HCT116 (cell line): ENCODE data around the gene CTSE. TPM values are rescaled to one million over a fixed set of nuclear protein-coding genes. Genes with fewer than 3 reads are reported as not detected.

ENCODE experiments used
- ATAC-seq: fragments of 200-7000 bp; cut with Tn5 transposase; 2 replicates; pipeline ENCODE4 v1.9.1; 2020; ENCODE audit warnings: mild to moderate bottlenecking, moderate library complexity
- BruUV-seq: library from RNA; stranded (reverse); fragments of 400-500 nt; replicated peaks from 2 replicates; lab custom pipeline; 2021; lab: Mats Ljungman, UMichigan
- CTCF ChIA-PET: fragments of 300-600 bp; sonication (Branson Sonifier 250); formaldehyde crosslinking; loops from one replicate; lab custom pipeline; 2021; ENCODE audit warnings: antibody characterized with exemption; lab: Charles Lee
- POLR2A ChIA-PET: fragments of 300-600, 350-600 bp; sonication (Branson Sonifier 250); formaldehyde crosslinking; loops from one replicate; lab custom pipeline; 2021; ENCODE audit warnings: antibody characterized with exemption; lab: Charles Lee
- RAD21 ChIA-PET, 2 experiments: fragments of 300-600 bp; sonication (Branson Sonifier 250); formaldehyde crosslinking; loops; one replicate each; lab custom pipeline; 2023; ENCODE audit warnings: low total read pairs in 2 of 2; ENCODE audit not compliant: uncharacterized antibody in 2 of 2, unreplicated experiment in 2 of 2, low non-redundant PET in 1 of 2; lab: Charles Lee
- DNase-seq: peaks from one replicate; pipeline ENCODE4 v3.0.0-alpha.2; 2010; ENCODE audit warnings: low read depth, low spot score
- H2AFZ ChIP-seq: fragments of 200-600 bp; shearing (Covaris generic), sonication (generic); 2 replicates; pipeline ENCODE4 v1.6.1; 2017; ENCODE audit warnings: low read depth, mixed run types, mixed read lengths, antibody characterized with exemption, low read length; ENCODE audit not compliant: poor library complexity, severe bottlenecking
- H3K27ac ChIP-seq: 2 replicates; pipeline ENCODE4 v1.5.1; 2012; ENCODE audit warnings: low read depth, low read length
- H3K27me3 ChIP-seq: fragments of 200-600 bp; sonication (generic); 2 replicates; pipeline ENCODE4 v1.6.1; 2016; ENCODE audit warnings: mixed run types, low read length, mixed read lengths; ENCODE audit not compliant: insufficient read depth
- H3K36me3 ChIP-seq, 2 experiments: fragments of 200-500 bp in 1 of 2; fragments of 200-600 bp in 1 of 2; sonication (Bioruptor generic) in 1 of 2; sonication (generic) in 1 of 2; 2 replicates each; pipeline versions ENCODE4 v1.5.1 to v1.6.1; 2014 to 2016; ENCODE audit warnings: low read length in 2 of 2, inconsistent platforms in 1 of 2, mixed read lengths in 1 of 2, mixed run types in 1 of 2; ENCODE audit not compliant: insufficient read depth in 2 of 2, control insufficient read depth in 1 of 2
- H3K4me1 ChIP-seq, 2 experiments: fragments of 200-600 bp in 1 of 2; sonication (generic) in 1 of 2; 2 replicates each; pipeline versions ENCODE4 v1.5.1 to v1.6.1; 2012 to 2017; ENCODE audit warnings: low read length in 2 of 2, inconsistent platforms in 1 of 2, mild to moderate bottlenecking in 1 of 2, mixed read lengths in 1 of 2, mixed run types in 1 of 2, moderate library complexity in 1 of 2; ENCODE audit not compliant: insufficient read depth in 2 of 2, control insufficient read depth in 1 of 2
- H3K4me2 ChIP-seq: fragments of 200-600 bp; sonication (generic); 2 replicates; pipeline ENCODE4 v1.6.1; 2017; ENCODE audit warnings: mixed run types, low read length, mixed read lengths
- H3K4me3 ChIP-seq, 2 experiments: fragments of 200-600 bp in 1 of 2; sonication (generic) in 1 of 2; replicated peaks in 1 of 2; 2 replicates each; pipeline ENCODE4 v1.5.1; 2011 to 2016; ENCODE audit warnings: low read length in 2 of 2, control low read depth in 1 of 2, low read depth in 1 of 2, mild to moderate bottlenecking in 1 of 2, mixed read lengths in 1 of 2, mixed run types in 1 of 2
- H3K79me2 ChIP-seq: fragments of 200-600 bp; sonication (generic); 2 replicates; pipeline ENCODE4 v1.6.1; 2017; ENCODE audit warnings: mild to moderate bottlenecking, mixed run types, low read length, moderate library complexity, mixed read lengths; ENCODE audit not compliant: insufficient read depth
- H3K9ac ChIP-seq: fragments of 200-600 bp; sonication (generic); 2 replicates; pipeline ENCODE4 v1.6.1; 2016; ENCODE audit warnings: low read length, mixed read lengths
- H3K9me2 ChIP-seq: fragments of 200-600 bp; sonication (generic), shearing (Covaris generic); 2 replicates; pipeline ENCODE4 v1.6.1; 2017; ENCODE audit warnings: mixed run types, mild to moderate bottlenecking, moderate library complexity; ENCODE audit not compliant: insufficient read depth
- H3K9me3 ChIP-seq, 2 experiments: fragments of 200-500 bp in 1 of 2; fragments of 200-600 bp in 1 of 2; sonication (Bioruptor generic) in 1 of 2; sonication (generic) in 1 of 2; 2 replicates each; pipeline ENCODE4 v1.6.1; 2014 to 2017; ENCODE audit warnings: low read length in 2 of 2, mixed read lengths in 2 of 2, inconsistent platforms in 1 of 2, low read depth in 1 of 2, mild to moderate bottlenecking in 1 of 2, mixed run types in 1 of 2, moderate library complexity in 1 of 2; ENCODE audit not compliant: control insufficient read depth in 1 of 2, insufficient read depth in 1 of 2
- H4K20me1 ChIP-seq: fragments of 200-600 bp; sonication (generic), shearing (Covaris generic); 2 replicates; pipeline ENCODE4 v1.6.1; 2017; ENCODE audit warnings: mixed run types, mild to moderate bottlenecking, moderate library complexity; ENCODE audit not compliant: insufficient read depth
- ELF1 ChIP-seq: IDR thresholded peaks from 2 replicates; pipeline ENCODE4 v1.6.1; 2012; ENCODE audit warnings: low read depth, borderline replicate concordance
- EZH2 ChIP-seq: fragments of 200-600 bp; sonication (generic); IDR thresholded peaks from 2 replicates; pipeline ENCODE4 v1.6.1; 2017; ENCODE audit warnings: antibody characterized with exemption, mixed run types
- EZH2phosphoT487 ChIP-seq: fragments of 200-600 bp; IDR thresholded peaks from 2 replicates; pipeline ENCODE4 v1.6.1; 2018; ENCODE audit warnings: antibody characterized with exemption, borderline replicate concordance
- POLR2A ChIP-seq: IDR thresholded peaks from 2 replicates; pipeline ENCODE4 v1.7.0; 2011; ENCODE audit warnings: borderline replicate concordance; ENCODE audit not compliant: insufficient read depth, insufficient read length; ENCODE audit errors: extremely low read depth
- RAD21 ChIP-seq: IDR thresholded peaks from 2 replicates; pipeline ENCODE4 v1.6.1; 2012; ENCODE audit warnings: low read depth, mild to moderate bottlenecking
- ZNF274 ChIP-seq: fragments of 200-500 bp; sonication (Bioruptor generic); IDR thresholded peaks from 2 replicates; pipeline ENCODE4 v1.6.1; 2014; ENCODE audit warnings: mild to moderate bottlenecking, low read depth, low read length, inconsistent platforms
- intact Hi-C: fragments of 100-400 bp; cut with micrococcal nuclease; formaldehyde crosslinking; loops from 2 replicates; pipeline ENCODE4 v1.10.0; 2022
- total RNA-seq: library from RNA; stranded (reverse); gene quantifications from one replicate; pipeline ENCODE4 v1.2.1, GENCODE V29; 2021; ENCODE audit not compliant: unreplicated experiment
- TF ChIP-seq, protein P1 (sequence below), 3 experiments: fragments of 200-600 bp in 1 of 3; sonication (generic) in 1 of 3; IDR thresholded peaks in 2 of 3; conservative IDR thresholded peaks in 1 of 3; 2 replicates each; pipeline ENCODE4 v1.5.1; 2012 to 2017; ENCODE audit warnings: low read depth in 2 of 3, low read length in 2 of 3, antibody characterized with exemption in 1 of 3, borderline replicate concordance in 1 of 3, control low read depth in 1 of 3, mild to moderate bottlenecking in 1 of 3, mixed read lengths in 1 of 3, mixed run types in 1 of 3, moderate library complexity in 1 of 3; ENCODE audit not compliant: insufficient read depth in 1 of 3
- TF ChIP-seq, protein P2 (sequence below): IDR thresholded peaks from 2 replicates; pipeline ENCODE4 v1.6.1; 2012
- TF ChIP-seq, protein P3 (sequence below): IDR thresholded peaks from 2 replicates; pipeline ENCODE4 v1.6.1; 2012; ENCODE audit warnings: low read depth
- TF ChIP-seq, protein P4 (sequence below): IDR thresholded peaks from 2 replicates; pipeline ENCODE4 v1.6.1; 2012

CTSE gene
- total RNA-seq, 1 experiment from 2014 or later: 0.12 TPM

DNA sequence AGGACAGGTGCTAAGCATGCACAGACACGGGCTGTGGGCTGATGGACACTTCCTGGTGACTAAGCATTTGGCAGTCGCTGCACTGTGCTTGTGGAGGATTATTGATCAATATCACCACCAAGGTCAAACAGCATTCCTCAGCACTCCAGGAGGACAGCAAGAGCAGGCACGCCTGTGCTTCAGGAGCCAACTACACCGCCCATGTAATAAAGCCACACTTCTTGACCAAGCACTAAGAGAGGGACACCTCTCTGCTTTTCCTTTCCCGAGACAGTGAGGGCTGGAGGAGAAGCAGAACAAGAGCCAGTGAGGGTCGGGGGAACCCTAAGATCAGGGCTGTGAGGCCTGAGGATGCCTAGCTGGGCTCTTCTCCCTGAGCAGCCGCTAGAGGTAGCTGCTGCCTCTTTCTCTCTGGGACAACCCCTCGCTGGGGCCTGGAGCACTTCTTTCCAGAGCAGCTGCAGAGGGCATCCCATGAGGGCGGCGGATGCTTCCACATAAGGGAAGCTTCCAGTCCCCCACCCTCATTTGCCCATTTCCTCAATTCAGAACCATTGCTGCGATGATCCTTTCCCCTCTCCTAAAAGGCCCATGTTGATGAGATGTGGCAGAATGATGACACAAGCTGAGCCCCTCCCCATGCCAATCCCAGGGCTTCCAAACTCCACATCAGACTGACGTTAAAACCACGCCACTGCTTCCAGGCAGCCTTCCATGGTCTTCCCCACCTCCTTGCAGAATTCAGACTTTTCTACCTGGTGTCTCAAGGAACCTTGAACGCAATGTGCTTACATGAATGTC lies 39.6 kb downstream of the CTSE start:
- intact Hi-C loops: loop anchor here (1.0 kb wide), 1 partner anchor 122 kb away; no protein-coding TSS in a partner anchor
- Histone ChIP-seq H3K79me2 (no peaks in the 10 kb centered on the region), H3K9me2 (no peaks in the 10 kb centered on the region), H3K4me2 (peak overlapping the region; percentile 66), H4K20me1 (no peaks in the 10 kb centered on the region), H3K4me3 (no peak overlapping the region), H3K9ac (no peak overlapping the region), H3K27me3 (no peaks in the 10 kb centered on the region), H3K9me3 (no peaks in the 10 kb centered on the region), H3K4me1 (peaks cover 3 to 13% of the 10 kb centered on the region in 2 experiments), H3K36me3 (no peaks in the 10 kb centered on the region), H3K27ac (no peak overlapping the region), H2AFZ (peak overlapping the region; percentile 81)
- DNase-seq (peak; percentile 44), ATAC-seq (peak; percentile 97)
- RAD21 ChIA-PET: interaction anchor here (1.5 to 3.3 kb wide), 2 partner anchors 122 kb away, joined by 14 to 20 read pairs; no protein-coding TSS in a partner anchor
- BruUV-seq: no TSS peak
- POLR2A ChIA-PET: interaction anchor here (0.7 to 1.0 kb wide), 2 partner anchors 122 to 486 kb away, joined by 3 read pairs; partner anchors contain the start of gene IKBKE
- CTCF ChIA-PET: interaction anchor here (0.7 to 4.1 kb wide), 11 partner anchors 9 to 191 kb away, joined by 3 to 111 read pairs (median 4); no protein-coding TSS in a partner anchor
- TF ChIP-seq RAD21 (peak; percentile 94), ELF1 (no peak), POLR2A (no peak), EZH2 (no peak)
- TF ChIP-seq, protein P1, sequence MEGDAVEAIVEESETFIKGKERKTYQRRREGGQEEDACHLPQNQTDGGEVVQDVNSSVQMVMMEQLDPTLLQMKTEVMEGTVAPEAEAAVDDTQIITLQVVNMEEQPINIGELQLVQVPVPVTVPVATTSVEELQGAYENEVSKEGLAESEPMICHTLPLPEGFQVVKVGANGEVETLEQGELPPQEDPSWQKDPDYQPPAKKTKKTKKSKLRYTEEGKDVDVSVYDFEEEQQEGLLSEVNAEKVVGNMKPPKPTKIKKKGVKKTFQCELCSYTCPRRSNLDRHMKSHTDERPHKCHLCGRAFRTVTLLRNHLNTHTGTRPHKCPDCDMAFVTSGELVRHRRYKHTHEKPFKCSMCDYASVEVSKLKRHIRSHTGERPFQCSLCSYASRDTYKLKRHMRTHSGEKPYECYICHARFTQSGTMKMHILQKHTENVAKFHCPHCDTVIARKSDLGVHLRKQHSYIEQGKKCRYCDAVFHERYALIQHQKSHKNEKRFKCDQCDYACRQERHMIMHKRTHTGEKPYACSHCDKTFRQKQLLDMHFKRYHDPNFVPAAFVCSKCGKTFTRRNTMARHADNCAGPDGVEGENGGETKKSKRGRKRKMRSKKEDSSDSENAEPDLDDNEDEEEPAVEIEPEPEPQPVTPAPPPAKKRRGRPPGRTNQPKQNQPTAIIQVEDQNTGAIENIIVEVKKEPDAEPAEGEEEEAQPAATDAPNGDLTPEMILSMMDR (IDR thresholded peaks at IDR 0.05 in 2 of 3, conservative IDR thresholded peaks at IDR 0.05 in 1 of 3; ENCODE audit: borderline replicate concordance in 1 of 3, insufficient read depth in 1 of 3, low read depth in 2 of 3, low read length in 2 of 3): peak; percentile 84 to 90 (median 90)

DNA sequence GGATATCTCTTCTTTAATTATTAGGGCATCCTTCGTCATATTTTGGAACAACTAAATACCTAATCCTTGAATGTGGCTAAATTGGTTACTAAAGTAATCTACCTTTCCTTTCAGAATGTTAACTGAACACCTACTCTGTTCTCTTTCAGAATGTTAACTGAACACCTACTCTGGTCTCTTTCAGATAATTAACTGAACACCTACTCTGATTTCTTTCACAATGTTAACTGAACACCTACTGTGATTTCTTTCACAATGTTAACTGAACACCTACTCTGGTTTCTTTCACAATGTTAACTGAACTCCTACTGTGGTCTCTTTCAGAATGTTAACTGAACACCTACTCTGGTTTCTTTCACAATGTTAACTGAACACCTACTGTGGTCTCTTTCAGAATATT lies 42.4 kb downstream of the CTSE start:
- ChIA-PET CTCF (interaction anchor here (1.4 to 6.6 kb wide), 2 partner anchors 63 to 125 kb away, joined by 4 to 339 read pairs; no protein-coding TSS in a partner anchor), POLR2A (no interaction called here), RAD21 (no interaction called here)
- DNase-seq (no peak), ATAC-seq (no peak)
- TF ChIP-seq ZNF274 (no peak), EZH2phosphoT487 (no peak)
- TF ChIP-seq, protein P2, sequence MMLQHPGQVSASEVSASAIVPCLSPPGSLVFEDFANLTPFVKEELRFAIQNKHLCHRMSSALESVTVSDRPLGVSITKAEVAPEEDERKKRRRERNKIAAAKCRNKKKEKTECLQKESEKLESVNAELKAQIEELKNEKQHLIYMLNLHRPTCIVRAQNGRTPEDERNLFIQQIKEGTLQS: no peak
- TF ChIP-seq, protein P3, sequence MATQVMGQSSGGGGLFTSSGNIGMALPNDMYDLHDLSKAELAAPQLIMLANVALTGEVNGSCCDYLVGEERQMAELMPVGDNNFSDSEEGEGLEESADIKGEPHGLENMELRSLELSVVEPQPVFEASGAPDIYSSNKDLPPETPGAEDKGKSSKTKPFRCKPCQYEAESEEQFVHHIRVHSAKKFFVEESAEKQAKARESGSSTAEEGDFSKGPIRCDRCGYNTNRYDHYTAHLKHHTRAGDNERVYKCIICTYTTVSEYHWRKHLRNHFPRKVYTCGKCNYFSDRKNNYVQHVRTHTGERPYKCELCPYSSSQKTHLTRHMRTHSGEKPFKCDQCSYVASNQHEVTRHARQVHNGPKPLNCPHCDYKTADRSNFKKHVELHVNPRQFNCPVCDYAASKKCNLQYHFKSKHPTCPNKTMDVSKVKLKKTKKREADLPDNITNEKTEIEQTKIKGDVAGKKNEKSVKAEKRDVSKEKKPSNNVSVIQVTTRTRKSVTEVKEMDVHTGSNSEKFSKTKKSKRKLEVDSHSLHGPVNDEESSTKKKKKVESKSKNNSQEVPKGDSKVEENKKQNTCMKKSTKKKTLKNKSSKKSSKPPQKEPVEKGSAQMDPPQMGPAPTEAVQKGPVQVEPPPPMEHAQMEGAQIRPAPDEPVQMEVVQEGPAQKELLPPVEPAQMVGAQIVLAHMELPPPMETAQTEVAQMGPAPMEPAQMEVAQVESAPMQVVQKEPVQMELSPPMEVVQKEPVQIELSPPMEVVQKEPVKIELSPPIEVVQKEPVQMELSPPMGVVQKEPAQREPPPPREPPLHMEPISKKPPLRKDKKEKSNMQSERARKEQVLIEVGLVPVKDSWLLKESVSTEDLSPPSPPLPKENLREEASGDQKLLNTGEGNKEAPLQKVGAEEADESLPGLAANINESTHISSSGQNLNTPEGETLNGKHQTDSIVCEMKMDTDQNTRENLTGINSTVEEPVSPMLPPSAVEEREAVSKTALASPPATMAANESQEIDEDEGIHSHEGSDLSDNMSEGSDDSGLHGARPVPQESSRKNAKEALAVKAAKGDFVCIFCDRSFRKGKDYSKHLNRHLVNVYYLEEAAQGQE: no peak
- TF ChIP-seq, protein P4, sequence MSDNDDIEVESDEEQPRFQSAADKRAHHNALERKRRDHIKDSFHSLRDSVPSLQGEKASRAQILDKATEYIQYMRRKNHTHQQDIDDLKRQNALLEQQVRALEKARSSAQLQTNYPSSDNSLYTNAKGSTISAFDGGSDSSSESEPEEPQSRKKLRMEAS: no peak
- Histone ChIP-seq H4K20me1 (no peaks in the 10 kb centered on the region), H3K36me3 (no peaks in the 10 kb centered on the region), H3K4me3 (no peak overlapping the region), H3K4me1 (peaks cover 7 to 23% of the 10 kb centered on the region in 2 experiments), H3K79me2 (no peaks in the 10 kb centered on the region), H3K9me2 (no peaks in the 10 kb centered on the region), H3K9me3 (no peaks in the 10 kb centered on the region), H3K4me2 (no peak overlapping the region), H3K27me3 (no peaks in the 10 kb centered on the region), H3K27ac (no peak overlapping the region), H3K9ac (no peak overlapping the region), H2AFZ (no peak overlapping the region)
- intact Hi-C loops: no loop called here
- BruUV-seq: no TSS peak
